SK-N-SH treated with all-trans-retinoic acid at 6 μM for 48 hours (cell line): ENCODE measurements around the gene SLC35F3.
"Not testable (repeated sequence)": the region's sequence is repeated elsewhere in the genome, so short reads cannot be mapped to it uniquely, and the experiment has no call there.

Experiments used
- ARNTL ChIP-seq: fragments of 450-650 bp; formaldehyde crosslinking; IDR thresholded peaks from 2 replicates; pipeline ENCODE4 v1.5.0; 2020; ENCODE audit warnings: low read depth, mild to moderate bottlenecking, moderate library complexity, borderline replicate concordance
- ZFP30 ChIP-seq: fragments of 450-650 bp; formaldehyde crosslinking; IDR thresholded peaks from 2 replicates; pipeline ENCODE4 v1.5.0; 2022; ENCODE audit warnings: mild to moderate bottlenecking, moderate library complexity
- TF ChIP-seq, protein P1 (sequence below): fragments of 250-450 bp; sonication (Bioruptor Pico); IDR thresholded peaks from 2 replicates; pipeline ENCODE4 v1.5.1; 2020; ENCODE audit warnings: low read depth, mild to moderate bottlenecking, moderate library complexity
- TF ChIP-seq, protein P2 (sequence below): fragments of 250-450 bp; sonication (Bioruptor Pico); IDR thresholded peaks from 2 replicates; pipeline ENCODE4 v1.8.0; 2020; ENCODE audit warnings: mild to moderate bottlenecking, moderate library complexity, borderline replicate concordance

DNA sequence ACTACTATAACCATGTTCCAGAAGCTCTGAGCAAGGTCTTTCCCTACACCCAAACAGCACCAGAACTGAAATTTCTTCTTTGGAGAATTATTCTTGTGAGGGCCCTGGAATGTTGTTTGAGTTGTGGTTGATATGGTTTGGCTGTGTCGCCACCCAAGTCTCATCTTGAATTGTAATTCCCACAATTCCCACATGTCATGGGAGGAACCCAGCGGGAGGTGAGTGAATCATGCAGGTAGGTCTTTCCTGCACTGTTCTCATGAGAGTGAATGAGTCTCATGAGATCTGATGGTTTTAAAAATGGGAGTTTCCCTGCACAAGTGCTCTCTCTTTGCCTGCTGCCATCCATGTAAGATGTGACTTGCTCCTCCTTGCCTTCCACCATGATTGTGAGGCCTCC is 272.4 kb downstream of the SLC35F3 start:
- TF ChIP-seq, protein P1, sequence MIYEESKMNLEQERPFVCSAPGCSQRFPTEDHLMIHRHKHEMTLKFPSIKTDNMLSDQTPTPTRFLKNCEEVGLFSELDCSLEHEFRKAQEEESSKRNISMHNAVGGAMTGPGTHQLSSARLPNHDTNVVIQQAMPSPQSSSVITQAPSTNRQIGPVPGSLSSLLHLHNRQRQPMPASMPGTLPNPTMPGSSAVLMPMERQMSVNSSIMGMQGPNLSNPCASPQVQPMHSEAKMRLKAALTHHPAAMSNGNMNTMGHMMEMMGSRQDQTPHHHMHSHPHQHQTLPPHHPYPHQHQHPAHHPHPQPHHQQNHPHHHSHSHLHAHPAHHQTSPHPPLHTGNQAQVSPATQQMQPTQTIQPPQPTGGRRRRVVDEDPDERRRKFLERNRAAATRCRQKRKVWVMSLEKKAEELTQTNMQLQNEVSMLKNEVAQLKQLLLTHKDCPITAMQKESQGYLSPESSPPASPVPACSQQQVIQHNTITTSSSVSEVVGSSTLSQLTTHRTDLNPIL (CRISPR knock-in tag) = not testable (repeated sequence)
- TF ChIP-seq ARNTL; ZFP30 (CRISPR knock-in tag): not testable (repeated sequence)
- TF ChIP-seq, protein P2, sequence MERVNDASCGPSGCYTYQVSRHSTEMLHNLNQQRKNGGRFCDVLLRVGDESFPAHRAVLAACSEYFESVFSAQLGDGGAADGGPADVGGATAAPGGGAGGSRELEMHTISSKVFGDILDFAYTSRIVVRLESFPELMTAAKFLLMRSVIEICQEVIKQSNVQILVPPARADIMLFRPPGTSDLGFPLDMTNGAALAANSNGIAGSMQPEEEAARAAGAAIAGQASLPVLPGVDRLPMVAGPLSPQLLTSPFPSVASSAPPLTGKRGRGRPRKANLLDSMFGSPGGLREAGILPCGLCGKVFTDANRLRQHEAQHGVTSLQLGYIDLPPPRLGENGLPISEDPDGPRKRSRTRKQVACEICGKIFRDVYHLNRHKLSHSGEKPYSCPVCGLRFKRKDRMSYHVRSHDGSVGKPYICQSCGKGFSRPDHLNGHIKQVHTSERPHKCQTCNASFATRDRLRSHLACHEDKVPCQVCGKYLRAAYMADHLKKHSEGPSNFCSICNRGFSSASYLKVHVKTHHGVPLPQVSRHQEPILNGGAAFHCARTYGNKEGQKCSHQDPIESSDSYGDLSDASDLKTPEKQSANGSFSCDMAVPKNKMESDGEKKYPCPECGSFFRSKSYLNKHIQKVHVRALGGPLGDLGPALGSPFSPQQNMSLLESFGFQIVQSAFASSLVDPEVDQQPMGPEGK (CRISPR knock-in tag) = not testable (repeated sequence)
